HG03175 (cell line): ENCODE measurements around the gene SMCO4.
A peak's percentile ranks its signal among the peaks of the same experiment; 100 is the strongest.

Source experiments
- ATAC-seq: cut with Tn5 transposase; IDR thresholded peaks from one replicate; pipeline ENCODE4 v1.9.1; 2021; ENCODE audit warnings: mild to moderate bottlenecking, moderate library complexity; ENCODE audit not compliant: unreplicated experiment

Gene SMCO4

DNA sequence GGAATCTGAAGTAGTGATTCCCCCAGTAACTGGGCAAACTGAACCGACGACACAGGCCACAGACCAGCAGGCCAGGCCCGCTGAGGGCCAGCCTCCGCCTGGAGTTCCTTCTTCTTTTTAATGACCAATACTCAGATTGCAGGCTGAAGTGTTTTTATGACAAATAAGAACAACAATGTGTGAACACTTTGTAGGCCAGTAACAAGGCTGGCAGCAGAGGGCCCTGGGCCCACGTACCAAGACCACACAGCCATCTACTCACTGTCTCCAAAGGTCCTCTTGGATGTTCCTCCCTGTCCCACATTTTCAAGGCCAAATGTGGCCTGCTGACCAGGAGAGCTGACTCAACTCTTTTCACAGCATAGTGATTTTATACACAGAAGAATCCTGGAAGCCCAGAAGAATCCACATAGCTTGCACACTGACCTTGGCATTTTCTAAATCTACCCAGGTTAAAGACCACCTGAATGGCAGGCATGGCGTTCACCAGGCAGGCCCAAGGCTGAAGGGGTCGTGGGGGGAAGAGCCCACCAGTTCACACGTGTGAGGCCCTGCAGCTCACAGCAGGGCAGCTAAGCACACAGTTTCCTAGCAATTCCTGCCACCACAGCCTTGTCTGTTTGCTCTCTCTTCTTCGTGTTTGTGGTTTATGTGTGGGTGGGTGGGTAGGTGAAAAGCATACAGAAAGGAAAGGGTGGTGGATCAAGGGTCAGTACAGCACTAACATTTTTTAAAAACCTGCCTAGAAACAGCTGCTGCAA is 13.3 kb downstream of the SMCO4 start:
- ATAC-seq, result no peak

DNA sequence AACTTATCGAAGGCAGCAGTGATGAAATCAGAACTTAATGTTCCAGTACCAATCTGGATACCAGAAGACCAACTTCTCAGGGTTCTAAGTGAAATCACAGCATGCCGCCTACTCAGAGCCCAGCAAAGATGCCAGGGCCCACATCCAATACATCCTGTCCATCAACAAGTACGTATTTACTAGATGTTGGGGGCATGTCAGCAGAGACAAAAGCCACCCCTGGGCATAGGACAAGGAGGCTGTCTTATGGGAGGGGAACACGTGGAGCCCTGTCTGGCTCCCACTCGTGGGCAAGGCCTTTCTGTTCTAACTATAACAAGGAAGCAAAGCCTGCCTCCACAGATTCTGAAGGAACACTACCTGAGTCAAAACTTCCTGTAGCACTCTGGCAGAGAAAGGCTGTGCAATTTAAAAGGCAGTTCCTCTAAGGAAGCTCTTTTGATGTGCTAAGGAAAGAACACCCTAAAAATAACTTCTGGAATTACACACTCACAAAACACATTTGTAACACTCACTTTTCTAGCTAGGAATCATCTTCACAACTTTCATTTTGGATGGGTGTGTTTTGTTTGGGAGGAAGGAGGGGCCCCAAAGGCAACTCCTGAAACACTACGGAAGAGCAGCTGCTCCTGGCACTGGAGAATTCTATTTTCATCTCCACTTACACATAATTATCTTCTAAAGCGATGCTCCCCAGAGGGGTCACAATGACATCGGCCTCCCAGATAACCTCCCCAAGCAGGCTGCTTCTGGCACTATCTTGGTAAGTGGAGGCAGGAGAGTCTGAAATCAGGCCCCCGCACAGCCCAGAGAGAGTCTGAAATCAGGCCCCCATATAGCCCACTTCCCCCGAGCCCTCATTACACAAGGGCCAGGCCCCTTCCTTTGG is 14.2 kb downstream of the SMCO4 start:
- no peak for ATAC-seq

DNA sequence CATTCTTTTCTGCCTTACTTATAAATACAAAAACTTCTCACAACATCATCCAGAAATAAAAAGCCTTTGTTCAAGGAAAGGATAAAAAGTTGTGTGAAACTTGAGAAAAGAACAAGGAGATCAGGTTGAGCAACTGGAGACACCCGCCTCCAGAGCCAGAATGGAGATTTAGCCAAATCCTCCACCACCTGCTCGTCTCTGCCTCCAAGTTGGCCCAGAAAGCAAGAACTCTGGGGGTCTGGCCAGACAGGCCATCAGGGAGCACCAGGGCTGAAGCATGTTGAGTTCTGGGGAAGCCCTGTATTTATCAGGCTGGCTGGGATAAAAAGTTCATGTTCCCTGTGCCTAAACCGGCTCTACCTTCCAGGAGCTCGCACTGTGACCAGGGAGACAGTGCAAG is 14.9 kb downstream of the SMCO4 start:
- no peak for ATAC-seq

DNA sequence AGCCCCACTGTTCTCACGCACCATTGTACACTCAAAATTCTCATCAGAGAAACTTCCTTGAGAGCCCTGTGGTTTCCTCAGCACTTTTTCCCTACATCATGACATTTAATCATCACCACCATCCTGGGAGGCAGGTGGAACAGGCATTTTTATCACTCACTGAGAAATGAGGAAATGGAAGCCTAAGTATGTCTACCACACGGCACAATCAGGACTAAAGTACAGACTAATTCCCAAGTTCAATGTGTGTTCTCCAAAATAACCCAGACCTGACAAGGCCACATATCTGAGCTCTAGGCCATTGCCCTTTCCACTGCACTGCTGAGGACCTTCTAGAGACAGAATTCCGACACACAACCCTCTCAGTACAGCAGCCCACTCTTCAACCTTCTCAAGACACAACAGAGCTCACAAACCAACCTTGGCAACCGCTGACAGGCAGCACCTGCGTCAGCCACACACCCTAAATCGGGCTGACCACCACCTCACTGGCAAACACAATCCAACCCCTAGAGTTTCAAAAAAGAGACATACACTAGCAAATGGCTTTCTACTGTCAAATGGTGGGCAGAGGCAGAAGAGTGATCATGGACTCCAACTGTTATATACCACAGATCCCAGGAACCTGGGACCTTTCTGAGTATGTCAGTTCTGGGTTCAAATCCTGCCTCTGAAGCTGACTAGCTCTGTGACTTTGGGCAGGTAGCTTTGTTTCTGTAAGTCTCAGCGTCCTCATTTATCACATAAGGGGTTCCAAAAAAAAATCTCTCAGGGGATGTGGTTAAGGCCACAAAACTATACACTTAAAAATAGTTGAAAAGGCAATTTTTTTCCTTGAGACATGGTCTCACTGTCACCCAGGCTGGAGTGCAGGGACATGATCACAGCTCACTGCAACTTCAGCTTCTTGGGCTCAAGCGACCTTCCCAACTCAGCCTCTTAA is 16.3 kb downstream of the SMCO4 start:
- peak; percentile 26 for ATAC-seq

DNA sequence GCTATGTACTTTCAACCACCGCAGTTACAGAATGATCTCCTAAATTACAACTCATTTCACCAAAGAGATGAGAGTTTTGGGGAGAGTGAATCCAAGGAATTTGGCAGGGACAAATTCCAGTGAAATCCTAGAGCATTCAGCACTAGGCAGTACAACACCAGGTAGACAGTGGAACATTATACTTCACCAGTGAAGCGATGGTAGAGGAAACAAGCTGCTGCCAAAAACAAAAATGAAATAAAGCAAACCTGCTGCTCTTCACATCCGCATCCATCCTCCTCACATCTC is 16.9 kb downstream of the SMCO4 start:
- peak; percentile 32 for ATAC-seq

DNA sequence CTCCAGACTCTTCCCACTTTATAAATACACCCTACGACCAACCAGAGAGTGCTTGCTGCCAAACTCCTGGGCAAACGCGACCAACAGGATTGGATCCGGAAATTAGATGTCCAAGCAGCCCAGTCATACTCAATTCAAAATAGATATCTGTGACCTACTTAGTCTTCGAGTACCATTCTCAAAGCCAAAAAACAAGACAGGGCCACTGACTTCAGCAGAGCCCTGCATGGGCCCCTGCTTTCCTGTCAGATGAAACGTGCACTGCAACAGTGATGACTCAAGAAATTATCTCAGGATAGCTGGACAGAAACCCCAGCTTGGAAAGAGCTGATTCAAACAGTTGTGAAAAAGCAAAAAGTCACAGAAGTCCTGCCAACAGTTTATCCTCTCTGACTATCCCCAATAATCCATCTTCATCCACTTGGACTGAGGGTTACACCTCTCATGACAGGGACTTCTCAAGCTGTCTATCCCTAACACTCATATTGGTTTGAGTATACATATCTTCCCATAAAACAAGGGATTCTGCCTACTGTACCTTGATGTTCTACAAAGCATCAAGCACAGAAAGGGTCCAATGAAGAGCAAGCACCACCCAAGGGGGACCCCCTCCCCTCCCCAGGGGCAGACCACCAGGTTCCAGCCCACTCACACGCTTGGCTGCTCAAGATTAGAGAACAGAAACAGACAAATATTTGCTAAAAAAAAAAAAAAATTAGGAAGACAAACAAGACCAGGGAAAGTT is 17.4 kb downstream of the SMCO4 start:
- peak; percentile 16 for ATAC-seq

DNA sequence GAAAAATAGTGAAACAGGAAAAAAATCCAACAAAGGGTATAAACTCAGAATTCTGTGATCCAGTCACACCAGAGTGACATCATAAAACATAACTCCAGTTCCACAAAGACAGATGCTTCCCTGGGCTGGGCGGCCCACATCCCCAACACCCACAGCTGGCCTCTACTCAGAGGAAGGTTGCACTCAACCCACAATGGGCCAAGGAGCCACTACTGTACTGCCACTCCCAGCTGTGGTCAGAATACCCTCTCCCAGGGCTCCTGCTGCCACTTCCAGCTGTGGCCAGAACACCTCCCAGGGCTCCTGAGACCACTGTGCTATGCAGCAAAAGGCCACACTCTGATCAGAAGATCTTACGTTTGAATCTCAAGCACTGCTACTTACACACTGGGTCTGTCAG is 18.3 kb downstream of the SMCO4 start:
- ATAC-seq, result no peak

DNA sequence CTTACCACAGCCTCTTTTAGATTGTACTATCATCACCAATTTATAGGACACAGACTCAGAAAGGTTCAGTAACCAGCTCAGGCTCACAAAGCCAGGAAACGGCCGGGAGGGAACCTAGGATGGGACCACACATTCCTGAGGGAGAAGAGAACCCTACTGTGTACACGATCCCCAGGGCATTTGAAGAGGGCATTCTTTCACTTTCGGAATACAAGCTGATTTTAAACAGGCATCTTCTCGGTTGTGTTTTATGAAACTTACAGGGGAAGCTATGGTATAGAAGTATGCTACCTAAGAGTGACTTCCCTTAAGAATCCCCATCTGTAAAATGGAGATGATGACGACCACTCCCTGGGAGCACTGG is 19.0 kb downstream of the SMCO4 start:
- peak; percentile 50 for ATAC-seq

DNA sequence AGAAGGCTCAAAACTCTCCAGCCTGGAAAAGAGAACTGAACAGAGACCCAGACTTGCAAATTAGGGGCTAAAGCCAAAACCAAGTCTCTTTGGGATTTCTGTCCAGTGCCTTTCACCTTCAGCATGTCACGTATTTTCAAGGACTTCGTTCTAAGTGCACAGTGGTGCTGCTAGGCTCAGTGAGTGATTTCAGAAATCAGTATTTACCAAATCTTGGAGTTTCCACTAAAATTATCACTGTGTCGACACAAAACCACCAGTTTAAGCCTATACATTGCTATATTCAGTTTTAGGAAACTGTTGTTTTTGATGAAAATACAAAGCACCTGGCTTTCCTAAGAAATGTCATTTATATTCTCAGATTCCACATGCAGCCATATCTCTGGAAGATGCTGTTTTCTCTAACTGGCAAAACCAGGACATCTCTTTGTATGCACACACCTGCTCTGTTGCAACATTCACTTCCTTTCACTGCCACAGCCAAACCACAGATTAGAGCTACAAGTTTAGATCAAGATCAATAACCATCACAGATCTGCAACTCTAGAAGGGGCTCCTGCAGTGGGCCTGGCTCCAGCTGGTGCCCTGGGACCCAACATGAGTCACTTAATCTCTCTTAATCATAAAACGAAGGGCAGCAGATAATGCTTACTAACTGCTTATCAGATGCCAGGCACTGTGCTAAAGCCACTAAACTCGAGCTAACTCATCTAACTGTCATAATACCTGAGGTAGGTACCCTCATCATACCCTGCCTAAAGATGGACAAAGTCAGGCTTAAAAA is 22.3 kb downstream of the SMCO4 start:
- ATAC-seq, result no peak

DNA sequence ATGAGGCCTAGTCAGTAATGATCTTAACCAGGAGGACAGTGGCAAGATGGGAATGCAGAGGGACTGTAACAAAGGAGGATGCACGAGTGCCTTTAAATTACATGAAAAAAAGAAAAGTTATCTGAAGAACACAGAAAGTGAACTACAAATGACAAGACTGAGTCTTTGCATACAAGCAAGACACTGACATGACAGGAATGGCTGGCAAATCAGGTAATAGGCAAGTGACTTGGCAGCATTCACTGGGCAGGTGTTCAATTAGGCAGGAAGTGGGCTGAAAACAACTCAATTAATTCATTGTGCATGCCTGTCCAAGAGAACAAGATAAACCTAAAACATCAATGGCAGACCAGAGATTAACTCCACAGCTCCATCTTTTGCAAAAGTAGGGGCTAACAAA is 24.0 kb downstream of the SMCO4 start:
- ATAC-seq, result no peak

DNA sequence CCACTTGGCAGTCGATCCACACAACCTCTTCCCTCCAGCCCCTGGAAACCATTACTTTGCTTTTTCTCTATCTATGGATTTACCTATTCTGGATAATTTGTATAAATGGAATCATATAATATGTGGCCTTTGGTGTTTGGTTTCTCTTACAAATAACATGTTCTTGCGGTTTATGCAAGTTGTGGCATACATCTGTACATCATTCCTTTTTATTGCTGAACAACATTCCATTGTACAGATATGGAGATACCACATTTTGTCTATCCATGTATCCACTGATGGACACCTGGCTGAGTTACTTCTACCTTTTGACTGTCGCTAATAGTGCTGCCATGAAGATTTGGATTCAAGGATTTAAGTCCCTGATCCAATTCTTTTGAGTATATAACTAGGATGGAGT is 25.1 kb downstream of the SMCO4 start:
- no peak for ATAC-seq

DNA sequence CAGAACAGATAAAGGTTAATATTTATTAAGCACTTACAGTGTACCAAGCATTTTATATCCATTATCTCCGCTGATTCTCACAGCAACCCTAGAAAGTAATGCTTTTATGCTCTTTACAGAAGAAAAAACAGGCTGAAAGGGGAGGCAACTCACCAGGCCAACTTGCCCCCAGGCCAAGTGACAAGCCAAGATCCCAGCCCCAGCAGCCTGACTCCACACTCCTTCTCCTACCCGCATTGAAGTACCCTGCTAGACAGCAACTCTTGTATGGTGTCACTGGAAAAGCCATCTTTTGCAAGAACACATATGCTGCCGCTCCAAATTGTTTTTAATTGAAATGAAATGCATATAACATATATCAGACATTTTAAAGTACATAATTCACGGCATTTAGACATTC is 25.6 kb downstream of the SMCO4 start:
- no peak for ATAC-seq

DNA sequence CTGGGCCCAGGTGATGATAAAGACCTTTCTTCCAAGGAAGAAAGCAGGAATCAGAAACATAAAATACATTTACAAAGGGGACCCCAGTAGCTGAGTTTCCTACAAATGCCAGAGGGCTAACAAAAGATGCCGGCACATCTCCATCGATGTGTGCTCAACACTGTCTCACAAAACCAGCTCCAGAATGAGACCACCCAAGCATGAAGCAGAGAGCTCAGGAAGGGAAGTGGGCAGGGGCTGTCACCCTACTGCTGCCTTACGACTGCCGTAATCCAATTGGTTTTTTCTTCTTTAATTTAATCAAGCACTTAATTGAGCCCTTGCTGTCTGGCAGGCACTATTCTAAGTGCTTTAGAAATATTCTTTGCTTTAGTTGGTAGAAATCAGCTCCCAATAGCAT is 26.1 kb downstream of the SMCO4 start:
- no peak for ATAC-seq

DNA sequence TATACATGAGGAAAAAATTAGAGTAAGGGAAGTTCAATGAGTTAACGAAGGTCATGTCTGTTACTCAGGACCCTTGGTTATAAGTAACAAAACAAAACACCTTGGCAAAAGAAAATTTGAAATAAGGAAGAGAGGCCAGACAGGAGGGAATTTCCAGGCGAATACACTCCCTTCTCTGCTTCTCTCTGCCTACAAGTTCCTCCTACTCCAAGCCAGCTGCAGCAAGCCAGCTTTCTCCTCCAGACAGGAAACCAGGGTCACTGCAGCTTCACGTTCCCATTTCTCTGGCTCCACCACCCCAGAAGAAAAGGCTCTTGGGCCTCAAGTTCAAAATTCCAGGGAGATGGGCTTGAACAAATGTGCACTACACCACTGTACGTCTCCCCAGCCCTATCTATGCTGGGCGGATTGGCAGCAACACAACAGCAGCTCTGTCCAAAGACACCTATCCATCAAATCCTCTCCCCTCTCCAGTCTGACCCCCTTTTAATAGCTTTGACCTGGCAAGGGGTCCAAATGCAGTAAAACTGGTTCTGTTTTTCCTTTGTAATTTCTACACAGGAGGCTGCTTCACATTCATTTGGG is 27.7 kb downstream of the SMCO4 start:
- no peak for ATAC-seq

DNA sequence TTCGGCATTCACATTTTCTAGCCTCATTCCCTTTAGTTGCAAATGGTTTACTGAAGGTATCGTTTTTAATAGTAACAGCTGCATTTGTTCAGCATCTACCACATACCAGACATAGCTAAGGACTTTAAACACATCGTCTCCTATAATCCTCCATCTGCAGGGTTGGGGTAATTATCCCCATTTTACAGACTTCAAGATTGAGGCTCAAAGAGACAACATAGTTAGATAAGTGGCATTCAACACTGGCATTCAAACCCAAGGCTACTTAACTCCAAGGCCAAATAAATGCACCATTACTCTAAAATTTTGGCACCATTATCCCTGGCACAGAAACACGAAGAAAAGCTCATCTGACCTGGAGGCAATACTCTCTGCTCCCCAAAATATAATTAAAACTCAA is 28.5 kb downstream of the SMCO4 start:
- no peak for ATAC-seq

DNA sequence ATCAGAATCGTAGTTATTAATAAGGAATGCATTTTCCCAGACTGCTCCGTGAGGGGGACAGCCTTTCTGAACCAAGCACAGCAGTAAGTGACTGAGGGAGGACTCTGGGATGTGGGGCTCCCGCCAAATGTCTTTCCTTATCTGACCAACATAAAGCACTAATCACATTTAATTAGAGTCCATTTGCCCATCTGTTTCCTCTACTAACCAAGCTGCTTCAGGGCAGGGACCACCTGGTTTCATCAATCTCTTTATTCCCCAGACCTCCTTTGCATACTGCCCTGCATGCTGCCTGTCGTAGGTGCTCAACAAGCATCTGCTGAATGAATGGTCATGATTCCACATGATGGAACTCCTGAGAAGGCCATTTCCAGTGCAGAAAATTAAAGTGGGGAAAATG is 29.4 kb downstream of the SMCO4 start:
- no peak for ATAC-seq

DNA sequence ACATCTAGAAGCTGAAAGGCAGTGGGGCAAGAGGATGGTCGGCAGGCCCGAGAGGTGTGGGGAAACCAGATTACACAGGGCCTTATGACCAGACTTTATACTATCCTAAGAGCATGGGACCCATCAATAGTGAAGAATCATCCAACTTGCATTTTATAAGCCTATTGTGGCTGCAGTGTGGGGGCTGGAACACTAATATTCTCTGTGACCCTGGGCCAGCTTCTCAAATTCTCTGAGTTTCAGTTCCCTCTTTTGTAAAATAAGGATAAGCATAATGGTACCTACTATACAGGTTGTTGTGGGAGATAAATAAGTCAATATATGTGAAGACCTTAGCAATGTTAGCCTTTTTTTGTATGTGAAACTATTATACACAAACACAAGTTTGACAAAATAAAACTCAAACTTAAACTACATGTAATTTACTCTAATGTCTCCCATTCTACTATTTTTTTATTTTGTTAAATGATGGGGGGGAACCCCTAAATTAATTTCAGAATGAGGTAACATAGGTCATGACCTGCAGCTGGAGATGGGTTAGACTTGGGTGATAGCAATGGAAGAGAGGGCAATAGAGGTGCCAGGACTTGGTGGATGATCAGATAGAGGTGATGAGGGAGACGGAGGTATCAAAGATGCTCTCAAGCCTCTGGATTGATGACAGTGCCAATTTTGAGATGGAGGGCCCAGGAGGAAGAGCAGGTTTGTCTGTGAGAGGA is 30.1 kb downstream of the SMCO4 start:
- ATAC-seq, result peak; percentile 84

DNA sequence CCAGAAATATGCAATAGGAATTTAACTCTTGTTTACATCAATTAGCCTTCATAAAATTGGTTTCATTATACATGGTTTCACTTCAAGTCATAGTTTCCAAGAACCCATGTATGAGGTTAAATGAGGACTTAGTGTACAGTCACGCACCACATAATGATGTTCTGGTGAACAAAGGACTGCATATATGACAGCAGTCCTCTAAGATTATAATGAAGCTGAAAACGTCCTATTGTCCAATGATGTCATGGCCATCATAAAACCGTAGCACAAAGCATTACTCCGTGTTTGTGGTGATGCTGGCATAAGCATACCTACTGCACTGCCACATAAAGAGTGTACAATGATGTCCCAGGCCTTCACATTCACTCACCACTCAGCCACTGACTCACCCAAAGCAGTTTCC is 31.1 kb downstream of the SMCO4 start:
- peak; percentile 79 for ATAC-seq
